NCI-H1694 treated with DMSO at 0.1 percent for 48 hours (cell line): Measurements from ENCODE around the gene PPP2R3A.
"Not testable (repeated sequence)": the region's sequence is repeated elsewhere in the genome, so short reads cannot be mapped to it uniquely, and the experiment has no call there.

Experiments
- DNase-seq: peaks from one replicate; lab custom pipeline; 2025; lab: John Stamatoyannopoulos, UW

PPP2R3A gene

GRCh38 chr3:136085067-136085466 is 119.5 kb downstream of the PPP2R3A start:
- not testable (repeated sequence) for DNase-seq

- no peak for DNase-seq
These were observed 128.2 kb downstream of the PPP2R3A start for GRCh38 chr3:136093771-136094170.

- DNase-seq = no peak
These were observed 139.5 kb downstream of the PPP2R3A start for GRCh38 chr3:136105044-136105443.

- DNase-seq = no peak
These were observed 140.6 kb downstream of the PPP2R3A start for GRCh38 chr3:136106101-136106500.

GRCh38 chr3:136109499-136109898 is 144.0 kb downstream of the PPP2R3A start:
- no peak for DNase-seq

GRCh38 chr3:136110481-136110880 is 145.0 kb downstream of the PPP2R3A start:
- DNase-seq = no peak

- no peak for DNase-seq
These were observed 148.9 kb downstream of the PPP2R3A start for GRCh38 chr3:136114421-136114820.

- not testable (repeated sequence) for DNase-seq
These were observed 153.8 kb downstream of the PPP2R3A start for GRCh38 chr3:136119332-136119731.

- not testable (repeated sequence) for DNase-seq
These were observed 154.3 kb downstream of the PPP2R3A start for GRCh38 chr3:136119783-136120182.

GRCh38 chr3:136120373-136121348 is 155.1 kb downstream of the PPP2R3A start:
- DNase-seq = no peak

GRCh38 chr3:136122006-136122405 is 156.5 kb downstream of the PPP2R3A start:
- no peak for DNase-seq

GRCh38 chr3:136131647-136132046 is 166.1 kb downstream of the PPP2R3A start:
- not testable (repeated sequence) for DNase-seq

- no peak for DNase-seq
These were observed 168.6 kb downstream of the PPP2R3A start for GRCh38 chr3:136134091-136134490.

- DNase-seq = no peak
These were observed 169.7 kb downstream of the PPP2R3A start for GRCh38 chr3:136135039-136135802.

GRCh38 chr3:136136454-136136853 is 170.9 kb downstream of the PPP2R3A start:
- DNase-seq = no peak

GRCh38 chr3:136141291-136141785 is 175.8 kb downstream of the PPP2R3A start:
- no peak for DNase-seq

- DNase-seq = no peak
These were observed 176.4 kb downstream of the PPP2R3A start for GRCh38 chr3:136141891-136142290.

GRCh38 chr3:136142592-136142991 is 177.1 kb downstream of the PPP2R3A start:
- DNase-seq = no peak

GRCh38 chr3:136144397-136144796 is 178.9 kb downstream of the PPP2R3A start:
- not testable (repeated sequence) for DNase-seq

- DNase-seq = no peak
These were observed 181.6 kb downstream of the PPP2R3A start for GRCh38 chr3:136146981-136147729.

- no peak for DNase-seq
These were observed 184.1 kb downstream of the PPP2R3A start for GRCh38 chr3:136149667-136150066.

GRCh38 chr3:136151219-136151618 is 185.7 kb downstream of the PPP2R3A start:
- no peak for DNase-seq
